ENCODE results near the gene HMG20B.
A peak's percentile ranks its signal among the peaks of the same experiment; 100 is the strongest.

The HMG20B gene

DNA sequence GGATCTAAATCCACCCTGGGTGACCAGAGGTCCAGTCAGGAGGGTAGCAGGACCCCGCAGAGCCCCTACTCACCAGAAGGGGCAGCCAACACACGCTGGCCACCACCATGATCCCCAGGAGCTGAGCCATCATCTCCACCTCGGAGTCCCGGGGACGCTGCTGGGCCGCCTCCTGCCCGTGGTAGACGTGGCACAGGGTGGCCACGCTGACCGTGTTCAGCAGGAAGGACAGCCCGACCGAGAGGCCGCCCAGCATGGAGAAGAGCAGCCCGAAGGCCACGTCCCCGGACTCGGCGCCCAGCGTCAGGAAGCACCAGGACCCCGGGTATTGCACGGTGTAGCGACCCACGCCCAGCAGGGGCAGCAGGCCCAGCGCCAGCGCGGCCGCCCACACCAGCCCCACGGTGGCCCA lies 27.0 kb downstream of the HMG20B start:
- no peaks in the 10 kb centered on the region for H3K9me3 Mint-ChIP-seq
- no peak overlapping the region for H3K27ac Mint-ChIP-seq
- no peaks in the 10 kb centered on the region for H3K4me1 Mint-ChIP-seq (ENCODE audit: low read depth)
- no peak overlapping the region for H3K4me3 Mint-ChIP-seq
- no peaks in the 10 kb centered on the region for H3K36me3 Mint-ChIP-seq (ENCODE audit: low read depth)
- H3K27me3 Mint-ChIP-seq, result no peaks in the 10 kb centered on the region

DNA sequence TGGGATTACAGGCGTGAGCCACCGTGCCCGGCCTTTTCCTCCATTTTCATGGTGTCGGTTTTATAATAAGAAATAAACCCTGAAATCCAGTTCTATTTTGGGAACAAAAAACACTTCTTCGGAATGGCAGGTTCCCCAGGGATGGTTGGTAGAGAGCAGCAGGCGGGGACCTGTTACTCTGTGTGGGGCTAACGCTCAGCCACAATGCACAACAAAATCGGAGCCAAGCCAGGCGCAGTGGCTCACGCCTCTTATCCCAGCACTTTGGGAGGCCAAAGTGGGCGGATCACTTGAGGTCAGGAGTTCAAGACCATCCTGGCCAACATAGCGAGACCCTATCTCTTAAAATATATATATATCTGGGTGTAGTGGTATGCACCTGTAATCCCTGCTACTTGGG lies 28.3 kb downstream of the HMG20B start:
- Mint-ChIP-seq H3K4me1 (ENCODE audit: low read depth) (no peaks in the 10 kb centered on the region), H3K4me3 (no peak overlapping the region), H3K9me3 (no peaks in the 10 kb centered on the region), H3K27ac (no peak overlapping the region), H3K27me3 (no peaks in the 10 kb centered on the region), H3K36me3 (ENCODE audit: low read depth) (no peaks in the 10 kb centered on the region)

DNA sequence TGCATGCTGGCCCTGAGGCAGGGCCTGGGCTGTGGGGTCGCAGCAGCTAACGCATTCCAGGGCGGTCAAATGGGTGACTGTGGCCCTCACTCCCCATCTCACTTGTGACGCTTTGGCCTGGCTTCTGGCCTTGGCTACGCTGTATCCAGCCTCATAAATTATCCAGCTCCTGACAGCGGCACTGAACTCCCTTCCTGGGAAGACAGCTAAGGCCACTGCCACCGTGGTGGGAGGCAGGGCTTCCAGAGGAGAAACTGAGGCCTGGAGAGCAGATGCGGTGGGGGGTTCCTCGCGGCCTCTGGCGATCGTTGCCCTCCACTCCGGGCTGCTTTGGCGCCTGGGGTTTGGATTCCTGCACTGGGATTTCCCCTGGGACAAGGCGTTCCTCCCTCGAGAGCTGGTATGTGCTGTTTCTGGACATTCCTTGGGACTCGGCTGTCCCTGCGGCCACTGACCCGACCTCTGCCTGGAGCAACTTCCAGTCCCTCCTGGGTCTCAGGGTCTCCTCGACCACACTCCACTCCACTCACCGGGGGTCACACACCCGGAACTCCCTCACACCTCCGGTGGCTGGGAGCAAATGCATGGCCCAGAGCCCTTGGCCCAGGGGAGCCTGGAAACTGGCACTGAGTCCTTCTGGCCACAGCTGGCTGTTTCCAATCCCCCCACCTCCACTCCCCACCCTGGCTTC lies 30.5 kb downstream of the HMG20B start:
- H3K36me3 Mint-ChIP-seq (ENCODE audit: low read depth), result no peaks in the 10 kb centered on the region
- no peaks in the 10 kb centered on the region for H3K9me3 Mint-ChIP-seq
- H3K27me3 Mint-ChIP-seq, result no peaks in the 10 kb centered on the region
- peaks cover 6% of the 10 kb centered on the region for H3K4me1 Mint-ChIP-seq (ENCODE audit: low read depth)
- H3K4me3 Mint-ChIP-seq, result no peak overlapping the region
- H3K27ac Mint-ChIP-seq, result no peak overlapping the region

DNA sequence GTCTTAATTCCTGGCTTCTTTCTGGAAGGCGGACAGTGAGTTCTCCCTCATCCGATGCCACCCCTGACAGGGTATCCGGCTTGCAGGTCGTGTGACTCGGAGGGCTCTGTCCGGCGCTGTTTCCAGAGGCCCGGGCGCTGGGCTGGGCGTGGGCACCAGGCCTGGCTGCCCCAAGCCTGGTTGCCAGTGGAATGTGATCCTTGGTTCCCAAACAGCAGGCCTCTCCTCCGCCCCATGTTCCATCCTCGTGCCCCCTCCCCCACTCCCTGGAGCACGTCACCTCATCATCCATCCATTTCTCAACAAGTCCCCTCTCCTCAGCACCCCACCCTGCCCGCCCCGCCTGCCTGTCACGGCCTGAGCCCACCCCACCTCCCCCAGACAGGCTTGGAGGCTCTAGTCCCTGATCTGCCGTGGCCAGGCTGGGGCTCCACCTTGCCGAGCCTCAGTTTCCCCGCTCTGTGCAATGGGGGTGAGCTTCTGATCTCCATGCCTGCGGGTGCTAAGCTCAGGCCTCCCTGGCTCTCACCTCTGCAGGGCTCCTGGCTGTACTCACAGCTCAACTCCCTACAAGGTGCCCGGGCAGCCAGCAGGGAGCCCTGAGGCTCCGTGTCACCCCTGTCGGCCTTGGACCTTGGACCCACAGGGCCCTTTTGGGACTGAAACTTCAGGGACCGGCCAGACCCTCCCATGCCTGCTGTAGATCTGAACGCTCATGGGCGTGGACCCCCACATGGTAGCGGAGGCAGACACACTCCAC lies 31.7 kb downstream of the HMG20B start:
- Mint-ChIP-seq H3K4me1 (ENCODE audit: low read depth) (peaks cover 8% of the 10 kb centered on the region), H3K27ac (no peak overlapping the region), H3K27me3 (no peaks in the 10 kb centered on the region), H3K36me3 (ENCODE audit: low read depth) (no peaks in the 10 kb centered on the region), H3K4me3 (no peak overlapping the region), H3K9me3 (no peaks in the 10 kb centered on the region)

DNA sequence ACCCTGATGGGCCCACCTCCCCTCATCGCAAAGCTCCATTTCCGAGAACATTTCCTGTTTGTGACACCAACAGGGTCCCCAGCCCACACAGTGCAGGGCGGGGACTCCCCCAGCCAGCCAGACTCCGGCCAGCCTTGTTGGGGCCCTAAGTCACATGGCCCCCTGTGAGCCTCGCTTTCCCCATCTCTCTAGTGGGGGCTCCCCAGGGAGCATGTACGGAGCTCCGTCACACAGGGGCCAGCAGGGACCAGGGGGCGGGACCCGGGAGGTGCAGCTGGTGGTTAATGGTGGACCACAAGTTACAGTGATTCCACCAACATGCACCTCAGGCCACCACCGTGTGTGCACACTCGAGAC lies 32.2 kb downstream of the HMG20B start:
- Mint-ChIP-seq H3K4me1 (ENCODE audit: low read depth) (peaks cover 8% of the 10 kb centered on the region), H3K27me3 (no peaks in the 10 kb centered on the region)

DNA sequence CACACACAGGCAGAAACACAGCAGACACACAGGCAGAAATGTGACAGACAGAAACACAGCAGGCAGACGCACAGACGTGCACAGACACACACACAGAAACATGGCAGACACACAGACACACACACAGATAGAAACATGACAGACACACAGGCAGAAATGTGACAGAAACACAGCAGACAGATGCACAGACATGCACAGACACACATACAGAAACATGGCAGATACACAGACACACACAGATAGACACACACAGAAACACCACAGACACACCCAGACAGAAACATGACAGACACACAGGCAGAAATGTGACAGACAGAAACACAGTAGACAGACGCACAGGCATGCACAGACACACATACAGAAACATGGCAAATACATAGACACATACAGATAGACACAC lies 32.6 kb downstream of the HMG20B start:
- peaks cover under 1% of the 10 kb centered on the region for H3K36me3 Mint-ChIP-seq (ENCODE audit: low read depth)
- no peak overlapping the region for H3K4me3 Mint-ChIP-seq
- no peaks in the 10 kb centered on the region for H3K27me3 Mint-ChIP-seq
- no peak overlapping the region for H3K27ac Mint-ChIP-seq
- peaks cover 8% of the 10 kb centered on the region for H3K4me1 Mint-ChIP-seq (ENCODE audit: low read depth)
- H3K9me3 Mint-ChIP-seq, result no peaks in the 10 kb centered on the region

More for the DNA sequence above, 32.2 kb downstream of the HMG20B start:
- Mint-ChIP-seq H3K4me3 (no peak overlapping the region), H3K36me3 (ENCODE audit: low read depth) (no peaks in the 10 kb centered on the region), H3K27ac (no peak overlapping the region), H3K9me3 (no peaks in the 10 kb centered on the region)

DNA sequence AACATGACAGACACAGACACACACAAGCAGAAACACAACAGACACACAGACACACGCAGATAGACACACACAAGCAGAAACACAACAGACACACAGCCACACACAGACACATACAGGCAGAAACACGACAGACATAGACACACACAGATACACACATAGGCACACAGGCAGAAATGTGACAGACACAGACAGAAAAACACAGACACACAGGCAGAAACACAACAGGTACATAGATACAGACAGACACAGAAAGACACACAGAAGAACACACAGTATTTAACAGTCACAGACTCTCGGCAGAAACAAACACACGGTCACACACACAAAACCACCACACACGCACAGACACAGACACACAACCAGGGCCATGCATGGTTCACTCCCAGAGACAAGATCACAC lies 33.0 kb downstream of the HMG20B start:
- no peaks in the 10 kb centered on the region for H3K9me3 Mint-ChIP-seq
- no peak overlapping the region for H3K4me3 Mint-ChIP-seq
- H3K4me1 Mint-ChIP-seq (ENCODE audit: low read depth), result peaks cover 8% of the 10 kb centered on the region
- H3K36me3 Mint-ChIP-seq (ENCODE audit: low read depth), result peaks cover 5% of the 10 kb centered on the region
- no peaks in the 10 kb centered on the region for H3K27me3 Mint-ChIP-seq
- H3K27ac Mint-ChIP-seq, result no peak overlapping the region

DNA sequence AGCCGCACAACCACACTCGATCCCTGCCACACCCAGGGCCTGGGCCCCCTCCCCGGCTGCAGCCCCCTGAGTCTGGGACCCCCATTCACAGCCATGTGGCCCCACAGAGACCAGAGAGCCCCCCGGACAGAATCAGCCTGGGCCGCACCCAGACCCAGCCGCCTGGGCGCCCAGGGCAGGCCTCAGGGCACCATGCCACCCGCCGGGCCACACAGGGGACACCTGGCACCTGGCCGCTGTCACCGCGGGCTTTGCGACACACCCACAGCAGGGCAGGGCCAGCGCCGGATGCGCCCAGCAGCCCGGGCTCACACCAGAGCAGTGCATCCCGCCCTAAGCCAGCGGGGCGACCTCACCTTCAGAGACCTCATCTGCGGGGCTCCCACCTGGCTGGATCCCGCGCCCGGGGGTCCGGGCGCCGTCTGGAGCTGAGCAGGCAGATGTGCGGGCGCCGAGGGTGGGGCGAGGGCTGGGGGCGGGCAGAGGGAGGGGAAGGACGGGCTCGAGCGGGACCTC lies 33.5 kb downstream of the HMG20B start:
- Mint-ChIP-seq H3K4me3 (peak overlapping the region; percentile 39), H3K27ac (no peak overlapping the region)

DNA sequence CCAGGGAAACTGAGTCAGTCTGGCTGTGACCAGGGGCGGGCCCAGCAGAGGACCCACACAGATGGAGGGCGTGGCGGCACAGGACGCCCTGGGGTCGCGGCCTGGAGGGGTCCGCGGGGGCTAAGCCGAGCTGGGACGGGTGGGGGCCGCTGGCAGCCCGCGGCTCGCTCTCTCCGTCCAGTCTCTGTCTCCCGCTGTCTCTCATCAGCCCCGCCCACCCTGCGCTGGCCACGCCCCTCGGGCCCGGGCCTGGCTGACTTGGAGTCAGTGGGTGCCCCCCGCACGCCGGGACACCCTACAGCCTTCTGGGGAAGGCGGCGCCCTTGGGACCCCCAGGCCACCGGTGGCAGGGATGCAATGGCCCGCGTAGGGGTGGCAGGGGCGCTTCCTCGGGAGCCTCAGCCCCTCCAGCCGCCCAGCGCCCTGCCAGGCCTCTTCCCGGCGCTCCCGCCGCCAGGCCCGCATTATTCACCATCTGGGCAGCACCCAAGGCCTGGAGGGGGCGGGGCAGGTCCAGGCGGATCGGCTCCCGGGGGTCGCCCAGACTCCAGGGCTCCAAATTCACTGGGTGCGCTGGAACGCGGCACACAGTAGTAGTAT lies 34.0 kb downstream of the HMG20B start, which contains the start of gene TBXA2R:
Gene TBXA2R, minus strand, starts transcription at position 186 of the 600 bp plus-strand sequence. CDS start 6,241 bp downstream, outside the sequence.
- Mint-ChIP-seq H3K4me1 (ENCODE audit: low read depth) (peaks cover 8% of the 10 kb centered on the region), H3K4me3 (peak within 1 kb of the TSS; percentile 39), H3K27ac (no peak within 1 kb of the TSS), H3K9me3 (no peaks in the 10 kb centered on the region), H3K36me3 (ENCODE audit: low read depth) (peaks cover 6% of the 10 kb centered on the region), H3K27me3 (no peaks in the 10 kb centered on the region)

More for the DNA sequence above, 33.5 kb downstream of the HMG20B start:
- no peaks in the 10 kb centered on the region for H3K27me3 Mint-ChIP-seq
- peaks cover 5% of the 10 kb centered on the region for H3K36me3 Mint-ChIP-seq (ENCODE audit: low read depth)
- H3K4me1 Mint-ChIP-seq (ENCODE audit: low read depth), result peaks cover 8% of the 10 kb centered on the region
- no peaks in the 10 kb centered on the region for H3K9me3 Mint-ChIP-seq

DNA sequence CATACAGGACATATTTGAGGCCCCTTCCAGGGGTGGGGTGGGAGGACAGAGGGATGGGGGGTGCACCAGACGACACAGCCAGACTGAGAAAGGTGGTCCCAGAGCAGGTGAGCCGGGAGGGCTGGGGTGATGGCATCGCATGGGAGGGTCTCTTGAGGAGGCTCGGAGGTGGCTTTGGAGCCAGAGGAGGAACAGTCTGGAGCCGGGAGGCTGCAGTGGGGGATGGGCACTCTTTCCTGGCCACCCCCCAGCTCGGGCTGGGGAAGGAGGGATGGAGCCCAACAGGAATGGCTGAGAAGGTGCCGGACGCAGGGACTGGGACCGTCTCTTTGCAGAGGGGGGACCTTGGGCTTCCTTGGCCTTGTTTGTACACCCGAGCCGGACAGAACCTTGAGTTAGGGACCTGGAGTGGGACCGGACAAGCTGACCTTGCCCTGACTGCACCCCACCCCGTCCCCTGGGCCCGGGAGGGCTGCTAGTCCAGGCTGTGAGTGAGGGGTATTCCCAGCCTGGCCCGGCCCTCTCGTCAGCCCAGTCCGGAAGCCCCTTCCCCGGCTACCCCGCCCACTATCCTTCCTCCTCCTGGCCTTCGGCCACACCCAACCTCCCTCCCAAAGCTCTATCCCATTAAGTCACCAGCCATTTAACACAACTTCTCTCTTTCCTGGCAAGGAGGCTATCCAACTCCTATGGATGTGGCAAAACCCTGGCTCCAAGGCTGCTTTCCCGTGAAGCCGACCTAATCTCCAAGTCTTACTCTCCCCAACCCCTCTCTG lies 34.7 kb downstream of the HMG20B start:
- no peak overlapping the region for H3K4me3 Mint-ChIP-seq
- H3K36me3 Mint-ChIP-seq (ENCODE audit: low read depth), result peaks cover 10% of the 10 kb centered on the region
- H3K27me3 Mint-ChIP-seq, result no peaks in the 10 kb centered on the region
- no peaks in the 10 kb centered on the region for H3K9me3 Mint-ChIP-seq
- H3K4me1 Mint-ChIP-seq (ENCODE audit: low read depth), result peaks cover 8% of the 10 kb centered on the region
- no peak overlapping the region for H3K27ac Mint-ChIP-seq

DNA sequence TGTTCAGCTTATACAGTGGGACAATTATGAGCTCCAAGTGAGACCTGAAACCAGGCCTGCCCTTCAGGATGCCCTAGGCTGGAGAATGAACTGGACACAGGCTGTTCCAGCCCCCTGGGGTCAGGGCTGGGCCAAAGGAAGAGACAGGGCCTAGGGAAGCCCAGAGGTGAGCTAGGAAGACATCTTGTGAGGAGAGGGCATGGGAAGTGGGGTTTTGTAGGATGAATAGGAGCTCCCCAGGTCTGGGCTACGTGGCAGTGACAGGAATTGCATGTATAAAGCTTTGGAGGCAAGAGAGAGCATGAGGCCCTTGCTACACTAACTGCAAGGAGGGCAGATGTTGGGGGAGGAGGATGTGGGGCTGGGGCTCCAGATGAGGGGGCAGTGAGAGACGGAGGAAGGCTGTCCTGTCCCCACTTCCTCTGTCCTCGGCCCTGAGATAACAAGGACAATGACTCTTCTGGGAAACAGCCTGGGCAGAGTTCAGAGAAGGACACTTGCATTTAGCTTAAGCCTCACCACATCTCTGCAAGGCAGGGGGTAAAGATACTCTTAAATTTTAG lies 35.4 kb downstream of the HMG20B start:
- H3K27ac Mint-ChIP-seq, result no peak overlapping the region
- peaks cover 10% of the 10 kb centered on the region for H3K36me3 Mint-ChIP-seq (ENCODE audit: low read depth)
- no peaks in the 10 kb centered on the region for H3K27me3 Mint-ChIP-seq
- no peak overlapping the region for H3K4me3 Mint-ChIP-seq
- H3K4me1 Mint-ChIP-seq (ENCODE audit: low read depth), result peaks cover 8% of the 10 kb centered on the region
- no peaks in the 10 kb centered on the region for H3K9me3 Mint-ChIP-seq

DNA sequence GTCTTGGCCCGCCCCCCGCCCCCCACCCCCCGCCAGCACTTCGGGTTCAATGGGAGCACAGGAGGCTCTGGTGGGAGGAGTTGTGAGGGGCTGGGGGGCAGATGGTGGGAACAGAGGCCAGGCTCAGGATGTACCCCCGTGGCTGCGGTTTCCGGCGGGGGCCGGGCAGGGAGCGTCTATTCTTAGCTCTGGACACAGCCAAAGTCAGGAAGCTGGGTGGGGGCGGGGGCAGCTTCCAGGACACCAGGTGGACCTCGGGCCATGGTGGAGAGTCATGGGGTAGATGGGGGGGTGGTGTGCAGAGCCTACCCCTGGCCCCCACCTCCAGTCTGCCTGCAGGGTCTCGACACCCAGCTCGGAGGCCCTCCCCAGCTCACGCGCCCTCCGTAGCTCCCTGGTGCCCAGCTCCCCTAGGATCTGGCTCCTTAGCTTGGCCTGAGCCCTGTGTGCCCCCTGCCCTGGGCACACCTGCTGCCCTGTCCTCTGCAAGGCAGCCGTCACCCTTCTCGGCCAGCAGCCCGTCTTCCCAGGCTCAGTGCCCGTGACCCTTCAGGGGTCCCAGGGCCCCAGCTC lies 36.1 kb downstream of the HMG20B start:
- Mint-ChIP-seq H3K4me3 (no peak overlapping the region), H3K36me3 (ENCODE audit: low read depth) (peaks cover 10% of the 10 kb centered on the region), H3K9me3 (no peaks in the 10 kb centered on the region), H3K27me3 (no peaks in the 10 kb centered on the region), H3K4me1 (ENCODE audit: low read depth) (peaks cover 8% of the 10 kb centered on the region), H3K27ac (no peak overlapping the region)

DNA sequence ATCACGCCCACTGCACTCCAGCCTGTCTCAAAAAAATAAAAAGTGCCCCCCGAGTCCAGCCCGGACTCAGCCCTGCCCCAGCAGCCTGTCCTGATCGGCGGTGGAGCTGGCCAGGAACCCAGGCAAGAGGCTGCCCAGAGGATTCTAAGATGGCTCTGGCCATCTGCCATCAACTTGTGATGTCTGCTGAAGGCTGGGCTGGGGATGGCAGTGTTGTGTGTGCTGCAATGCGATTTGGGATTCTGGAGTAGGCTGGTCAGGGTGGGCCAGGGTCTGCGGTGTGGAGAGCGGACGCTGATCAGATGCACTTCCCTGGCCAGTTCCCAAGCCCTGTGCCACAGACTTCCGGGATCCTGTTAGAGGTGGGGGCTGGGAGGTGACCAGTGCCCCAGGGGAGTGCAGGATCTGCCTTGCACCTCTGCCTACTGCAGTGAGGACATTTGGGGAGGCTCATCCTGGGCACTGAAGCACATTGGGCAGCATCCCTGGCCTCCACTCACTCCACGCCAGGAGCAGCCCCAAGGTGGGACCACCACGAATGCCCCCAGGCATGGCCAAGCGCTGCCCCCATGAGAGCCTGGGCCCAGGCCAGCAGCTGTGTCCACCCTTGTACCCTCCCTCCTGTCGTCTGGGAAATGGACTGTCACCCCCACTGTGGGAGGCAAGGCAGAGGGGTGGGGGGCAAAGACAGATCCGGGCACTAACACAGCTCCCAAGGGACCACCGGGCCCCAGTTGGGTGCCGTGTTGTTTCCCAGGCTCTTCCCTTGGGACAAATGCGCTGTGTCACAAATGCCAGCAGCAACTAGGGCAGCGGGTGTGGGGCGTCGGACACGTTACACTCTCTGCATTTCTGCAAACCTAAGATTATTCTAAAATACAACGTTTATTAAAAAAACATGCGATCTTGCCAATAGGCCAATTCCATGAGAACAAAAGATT lies 37.3 kb downstream of the HMG20B start:
- no peak overlapping the region for H3K27ac Mint-ChIP-seq
- no peaks in the 10 kb centered on the region for H3K27me3 Mint-ChIP-seq
- H3K4me3 Mint-ChIP-seq, result no peak overlapping the region
- no peaks in the 10 kb centered on the region for H3K9me3 Mint-ChIP-seq
- H3K36me3 Mint-ChIP-seq (ENCODE audit: low read depth), result peaks cover 10% of the 10 kb centered on the region
- H3K4me1 Mint-ChIP-seq (ENCODE audit: low read depth), result peaks cover 8% of the 10 kb centered on the region
